Mesothelial cell of epicardium (in vitro differentiated cells): ENCODE data around the gene ANO9. TPM values are rescaled to one million over a fixed set of nuclear protein-coding genes. Genes with fewer than 3 reads are reported as not detected.

Experiments
- DNase-seq, 2 experiments: peaks; one replicate each; pipeline ENCODE4 v3.0.0; 2021; ENCODE audit warnings: low spot score in 2 of 2; ENCODE audit not compliant: unreplicated experiment in 2 of 2
- H3K27ac Mint-ChIP-seq: 2 replicates; pipeline ENCODE4 v1.8.0; 2021; ENCODE audit warnings: mixed read lengths
- H3K27me3 Mint-ChIP-seq: 2 replicates; pipeline ENCODE4 v1.8.0; 2021; ENCODE audit warnings: low read depth, mixed read lengths
- H3K36me3 Mint-ChIP-seq: 2 replicates; pipeline ENCODE4 v1.8.0; 2021; ENCODE audit warnings: mixed read lengths
- H3K4me1 Mint-ChIP-seq: 2 replicates; pipeline ENCODE4 v1.8.0; 2021; ENCODE audit warnings: mixed read lengths
- H3K4me3 Mint-ChIP-seq: 2 replicates; pipeline ENCODE4 v1.8.0; 2021; ENCODE audit warnings: mild to moderate bottlenecking, moderate library complexity, mixed read lengths
- H3K9me3 Mint-ChIP-seq: 2 replicates; pipeline ENCODE4 v1.8.0; 2021; ENCODE audit warnings: mixed read lengths
- total RNA-seq: library from RNA; stranded (reverse); gene quantifications from 3 replicates; pipeline ENCODE4 v1.2.1, GENCODE V29; 2021
- TF ChIP-seq, protein P1 (sequence below): fragments of 200-600 bp; sonication (generic); IDR thresholded peaks from one replicate; pipeline ENCODE4 v1.5.0; 2021; ENCODE audit warnings: antibody characterized with exemption; ENCODE audit not compliant: unreplicated experiment

ANO9 gene
- total RNA-seq, 1 donor from 2014 or later = 30.6 TPM

DNA sequence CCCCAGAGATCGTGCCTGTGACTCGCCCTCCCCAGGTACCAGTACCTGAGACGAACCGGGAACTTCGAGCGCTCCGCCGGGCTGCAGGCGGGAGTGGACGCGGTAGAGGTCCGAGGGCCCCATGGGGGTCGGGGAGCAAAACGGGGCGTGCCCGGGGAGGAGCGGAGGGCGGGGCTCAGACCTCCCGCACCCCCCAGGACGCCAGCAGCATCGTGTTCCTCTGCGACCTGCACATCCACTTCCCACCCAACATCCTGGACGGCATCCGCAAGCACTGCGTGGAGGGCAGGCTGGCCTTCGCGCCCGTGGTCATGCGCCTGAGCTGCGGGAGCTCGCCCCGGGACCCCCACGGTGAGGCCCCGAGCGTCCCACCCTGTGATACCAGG is 61.7 kb downstream of the ANO9 start:
- peaks cover 28% of the 10 kb centered on the region for H3K36me3 Mint-ChIP-seq
- no peaks in the 10 kb centered on the region for H3K27me3 Mint-ChIP-seq
- H3K27ac Mint-ChIP-seq = no peak overlapping the region
- H3K9me3 Mint-ChIP-seq = no peaks in the 10 kb centered on the region
- DNase-seq = no peak
- no peaks in the 10 kb centered on the region for H3K4me1 Mint-ChIP-seq
- TF ChIP-seq, protein P1, sequence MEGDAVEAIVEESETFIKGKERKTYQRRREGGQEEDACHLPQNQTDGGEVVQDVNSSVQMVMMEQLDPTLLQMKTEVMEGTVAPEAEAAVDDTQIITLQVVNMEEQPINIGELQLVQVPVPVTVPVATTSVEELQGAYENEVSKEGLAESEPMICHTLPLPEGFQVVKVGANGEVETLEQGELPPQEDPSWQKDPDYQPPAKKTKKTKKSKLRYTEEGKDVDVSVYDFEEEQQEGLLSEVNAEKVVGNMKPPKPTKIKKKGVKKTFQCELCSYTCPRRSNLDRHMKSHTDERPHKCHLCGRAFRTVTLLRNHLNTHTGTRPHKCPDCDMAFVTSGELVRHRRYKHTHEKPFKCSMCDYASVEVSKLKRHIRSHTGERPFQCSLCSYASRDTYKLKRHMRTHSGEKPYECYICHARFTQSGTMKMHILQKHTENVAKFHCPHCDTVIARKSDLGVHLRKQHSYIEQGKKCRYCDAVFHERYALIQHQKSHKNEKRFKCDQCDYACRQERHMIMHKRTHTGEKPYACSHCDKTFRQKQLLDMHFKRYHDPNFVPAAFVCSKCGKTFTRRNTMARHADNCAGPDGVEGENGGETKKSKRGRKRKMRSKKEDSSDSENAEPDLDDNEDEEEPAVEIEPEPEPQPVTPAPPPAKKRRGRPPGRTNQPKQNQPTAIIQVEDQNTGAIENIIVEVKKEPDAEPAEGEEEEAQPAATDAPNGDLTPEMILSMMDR = no peak
- H3K4me3 Mint-ChIP-seq = no peak overlapping the region

DNA sequence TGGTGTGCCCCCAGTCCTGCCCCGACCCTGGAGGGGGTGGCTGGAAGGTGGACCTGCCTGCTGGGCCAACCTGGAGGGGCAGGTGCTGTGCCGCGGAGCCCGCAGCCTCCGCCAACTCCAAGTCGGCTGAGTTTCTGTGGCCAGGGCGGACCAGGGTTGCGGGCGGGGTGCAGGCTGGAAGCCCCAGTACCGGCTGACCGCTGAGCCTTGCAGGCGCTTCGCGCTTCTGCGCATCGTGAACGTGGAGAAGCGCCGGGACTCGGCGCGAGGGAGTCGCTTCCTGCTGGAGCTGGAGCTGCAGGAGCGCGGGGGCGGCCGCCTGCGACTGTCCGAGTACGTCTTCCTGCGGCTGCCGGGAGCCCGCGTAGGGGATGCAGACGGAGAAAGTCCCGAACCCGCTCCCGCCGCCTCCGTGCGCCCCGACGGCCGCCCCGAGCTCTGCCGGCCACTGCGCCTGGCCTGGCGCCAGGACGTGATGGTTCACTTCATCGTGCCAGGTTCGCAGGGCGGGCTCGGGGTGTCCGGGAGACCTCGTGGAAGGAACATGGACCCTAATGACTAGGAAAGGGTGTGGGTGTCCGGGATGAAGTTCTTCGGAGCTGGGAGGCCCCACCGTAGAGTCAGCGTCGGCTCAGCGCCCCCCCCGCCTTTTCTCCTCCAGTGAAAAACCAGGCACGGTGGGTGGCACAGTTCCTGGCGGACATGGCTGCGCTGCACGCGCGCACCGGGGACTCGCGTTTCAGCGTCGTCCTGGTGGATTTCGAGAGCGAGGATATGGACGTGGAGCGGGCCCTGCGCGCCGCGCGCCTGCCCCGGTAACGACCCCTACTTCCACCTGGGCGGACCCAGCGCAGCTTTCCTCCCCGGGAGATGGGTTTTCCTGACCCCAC is 62.4 kb downstream of the ANO9 start:
- Mint-ChIP-seq H3K9me3 (no peaks in the 10 kb centered on the region), H3K4me1 (no peaks in the 10 kb centered on the region), H3K27ac (no peak overlapping the region), H3K36me3 (peaks cover 28% of the 10 kb centered on the region), H3K4me3 (no peak overlapping the region), H3K27me3 (no peaks in the 10 kb centered on the region)
- no peak for DNase-seq
- TF ChIP-seq, protein P1 = no peak

DNA sequence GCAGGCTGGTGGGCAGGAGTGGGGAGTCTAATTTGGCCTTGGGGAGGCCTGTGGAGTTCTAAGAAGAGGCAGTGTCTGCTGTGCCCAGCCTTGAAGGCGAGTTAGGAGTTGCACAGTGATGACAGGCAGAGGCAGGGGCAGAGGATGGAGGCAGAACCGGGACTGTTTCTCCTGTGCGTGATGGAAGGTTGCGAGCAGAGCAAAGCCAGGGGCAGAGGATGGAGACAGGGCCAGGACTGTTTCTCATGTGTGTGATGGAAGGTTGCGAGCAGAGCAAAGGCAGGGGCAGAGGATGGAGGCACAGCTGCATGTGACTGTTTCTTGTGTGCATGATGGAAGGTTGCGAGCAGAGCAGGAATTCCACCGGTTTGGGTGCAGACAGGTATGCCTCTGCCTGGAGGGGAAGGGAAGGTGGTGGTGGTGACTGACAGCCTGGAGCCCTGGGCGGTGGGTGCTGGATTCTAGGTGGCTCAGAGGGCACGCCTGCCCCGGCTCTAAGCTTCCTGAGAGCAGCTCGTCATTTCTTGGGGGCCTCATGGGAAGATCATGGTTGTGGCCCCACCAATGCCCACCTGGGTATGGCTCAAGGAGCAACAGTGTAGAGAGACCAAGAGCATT is 63.8 kb downstream of the ANO9 start:
- TF ChIP-seq, protein P1 = no peak
- Mint-ChIP-seq H3K27ac (no peak overlapping the region), H3K9me3 (no peaks in the 10 kb centered on the region), H3K4me1 (no peaks in the 10 kb centered on the region), H3K36me3 (peaks cover 29% of the 10 kb centered on the region), H3K27me3 (no peaks in the 10 kb centered on the region), H3K4me3 (no peak overlapping the region)
- DNase-seq = no peak

DNA sequence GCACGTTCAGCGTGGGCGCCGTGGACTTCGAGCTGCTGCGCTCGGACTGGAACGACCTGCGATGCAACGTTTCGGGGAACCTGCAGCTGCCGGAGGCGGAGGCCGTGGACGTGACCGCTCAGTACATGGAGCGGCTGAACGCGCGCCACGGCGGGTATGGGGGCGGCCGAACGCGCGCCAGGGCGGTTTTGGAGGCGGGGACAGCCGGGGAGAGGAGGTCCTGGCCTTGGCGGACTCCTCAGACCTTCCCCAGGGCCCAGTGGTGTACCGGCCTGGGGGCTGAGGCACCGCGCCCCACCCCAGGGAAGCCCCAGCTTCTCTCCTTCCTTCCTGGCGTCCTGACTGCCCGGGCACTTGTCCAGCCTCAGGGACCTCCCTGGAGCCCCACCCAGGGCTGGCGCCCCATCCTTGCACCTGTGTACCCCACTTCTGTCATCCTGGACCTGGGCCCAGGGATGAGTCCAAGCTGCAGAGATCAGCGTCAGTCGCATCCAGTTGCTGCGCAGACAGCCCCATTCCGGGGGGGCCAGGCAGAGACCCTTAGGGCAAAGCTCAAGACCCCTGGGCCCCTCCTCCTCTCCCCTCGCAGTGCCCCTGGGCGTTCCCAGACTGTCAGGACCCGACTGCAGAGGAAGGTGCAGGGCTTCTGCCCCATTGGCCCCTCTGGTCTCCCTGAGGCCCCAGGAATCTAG is 64.5 kb downstream of the ANO9 start:
- H3K4me1 Mint-ChIP-seq = no peaks in the 10 kb centered on the region
- peaks cover 30% of the 10 kb centered on the region for H3K36me3 Mint-ChIP-seq
- H3K4me3 Mint-ChIP-seq = no peak overlapping the region
- TF ChIP-seq, protein P1 = no peak
- H3K9me3 Mint-ChIP-seq = no peaks in the 10 kb centered on the region
- no peak for DNase-seq
- no peaks in the 10 kb centered on the region for H3K27me3 Mint-ChIP-seq
- no peak overlapping the region for H3K27ac Mint-ChIP-seq

DNA sequence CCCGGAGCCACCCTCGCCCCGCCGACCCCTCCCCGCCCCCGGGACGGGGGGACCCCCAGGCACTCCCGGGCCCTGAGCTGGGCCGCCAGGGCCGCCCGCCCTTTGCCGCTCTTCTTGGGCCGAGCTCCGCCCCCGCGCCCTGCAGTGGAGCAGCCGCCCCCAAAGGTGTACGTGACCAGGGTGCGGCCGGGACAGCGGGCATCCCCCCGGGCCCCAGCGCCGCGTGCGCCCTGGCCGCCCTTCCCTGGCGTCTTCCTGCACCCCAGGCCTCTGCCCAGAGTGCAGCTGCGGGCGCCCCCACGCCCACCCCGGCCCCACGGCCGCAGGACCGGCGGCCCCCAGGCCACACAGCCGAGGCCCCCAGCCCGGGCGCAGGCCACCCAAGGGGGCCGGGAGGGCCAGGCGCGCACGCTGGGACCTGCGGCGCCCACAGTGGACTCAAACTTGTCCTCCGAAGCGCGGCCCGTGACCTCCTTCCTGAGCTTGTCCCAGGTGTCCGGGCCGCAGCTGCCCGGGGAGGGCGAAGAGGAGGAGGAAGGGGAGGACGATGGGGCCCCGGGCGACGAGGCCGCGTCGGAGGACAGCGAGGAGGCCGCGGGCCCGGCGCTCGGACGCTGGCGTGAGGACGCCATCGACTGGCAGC is 65.2 kb downstream of the ANO9 start:
- Mint-ChIP-seq H3K27ac (no peak overlapping the region), H3K4me1 (no peaks in the 10 kb centered on the region), H3K4me3 (no peak overlapping the region), H3K27me3 (no peaks in the 10 kb centered on the region), H3K9me3 (no peaks in the 10 kb centered on the region), H3K36me3 (peaks cover 32% of the 10 kb centered on the region)
- TF ChIP-seq, protein P1 = no peak
- no peak for DNase-seq
